ENCODE results near the gene MAML3. TPM values are rescaled to one million over a fixed set of nuclear protein-coding genes. Genes with fewer than 3 reads are reported as not detected.

Gene MAML3
- total and polyA plus RNA-seq, 2 experiments from 2014 or later: 1.7 to 6.5 TPM

- H3K4me2 ChIP-seq: no peak overlapping the region
- H4K20me1 ChIP-seq (replicated peaks; ENCODE audit: insufficient read depth): no peaks in the 10 kb centered on the region
- no peaks in the 10 kb centered on the region for H3K27me3 ChIP-seq (ENCODE audit: insufficient read depth)
- no peaks in the 10 kb centered on the region for H3K36me3 ChIP-seq (ENCODE audit: insufficient read depth)
- H3K4me1 Mint-ChIP-seq: peaks cover 23% of the 10 kb centered on the region
- no peak overlapping the region for H3K4me3 Mint-ChIP-seq
- H3K4me1 ChIP-seq (ENCODE audit: insufficient read depth): no peaks in the 10 kb centered on the region; the same call in 1 of the 2 replicates
- H3K4me3 ChIP-seq: no peak overlapping the region
- ATAC-seq: no peak
- H3K27me3 Mint-ChIP-seq (ENCODE audit: insufficient read depth, low read depth, poor library complexity): peaks cover 4% of the 10 kb centered on the region
- H3K9me3 Mint-ChIP-seq: no peaks in the 10 kb centered on the region
- no peak overlapping the region for H3K27ac Mint-ChIP-seq
- no peaks in the 10 kb centered on the region for H3K36me3 Mint-ChIP-seq (ENCODE audit: low read depth)
- TF ChIP-seq ZNF462 (CRISPR knock-in tag; IDR thresholded peaks at IDR 0.05): no peak
- no peaks in the 10 kb centered on the region for H3K79me2 ChIP-seq (replicated peaks; ENCODE audit: insufficient read depth)
- no peak for DNase-seq (ENCODE audit: low spot score)
- no peak overlapping the region for H3K27ac ChIP-seq (ENCODE audit: low read depth)
- no peak overlapping the region for H2AFZ ChIP-seq
- H3F3A ChIP-seq (replicated peaks; ENCODE audit: low read depth): no peaks in the 10 kb centered on the region
- H3K9me2 ChIP-seq (ENCODE audit: insufficient read depth): no peaks in the 10 kb centered on the region
Measured at GRCh38 chr4:139764182-139764581, 389.8 kb downstream of the MAML3 start.

- Mint-ChIP-seq H3K4me3 (no peak overlapping the region), H3K27ac (no peak overlapping the region), H3K36me3 (ENCODE audit: low read depth) (no peaks in the 10 kb centered on the region), H3K9me3 (no peaks in the 10 kb centered on the region), H3K4me1 (peaks cover 23% of the 10 kb centered on the region), H3K27me3 (ENCODE audit: insufficient read depth, low read depth, poor library complexity) (peaks cover 4% of the 10 kb centered on the region)
- ATAC-seq: no peak
- H3K4me2 ChIP-seq: no peak overlapping the region
- no peaks in the 10 kb centered on the region for H3F3A ChIP-seq (replicated peaks; ENCODE audit: low read depth)
- H3K36me3 ChIP-seq (ENCODE audit: insufficient read depth): no peaks in the 10 kb centered on the region
- no peaks in the 10 kb centered on the region for H4K20me1 ChIP-seq (replicated peaks; ENCODE audit: insufficient read depth)
- H2AFZ ChIP-seq: no peak overlapping the region
- H3K79me2 ChIP-seq (replicated peaks; ENCODE audit: insufficient read depth): no peaks in the 10 kb centered on the region
- no peak overlapping the region for H3K27ac ChIP-seq (ENCODE audit: low read depth)
- H3K4me3 ChIP-seq: no peak overlapping the region
- no peaks in the 10 kb centered on the region; the same call in 1 of the 2 replicates for H3K4me1 ChIP-seq (ENCODE audit: insufficient read depth)
- no peaks in the 10 kb centered on the region for H3K9me2 ChIP-seq (ENCODE audit: insufficient read depth)
- no peaks in the 10 kb centered on the region for H3K27me3 ChIP-seq (ENCODE audit: insufficient read depth)
- no peak for DNase-seq (ENCODE audit: low spot score)
- TF ChIP-seq CREB1 (CRISPR knock-in tag; IDR thresholded peaks at IDR 0.05; ENCODE audit: low read depth) (no peak), ETS1 (IDR thresholded peaks at IDR 0.05) (no peak), STAT1 (IDR thresholded peaks at IDR 0.05; ENCODE audit: unreplicated experiment) (no peak), ZNF331 (CRISPR knock-in tag; IDR thresholded peaks at IDR 0.05; ENCODE audit: low read depth) (no peak), POLR2AphosphoS5 (IDR thresholded peaks at IDR 0.05; ENCODE audit: low read depth) (no peak), REST (IDR thresholded peaks at IDR 0.05; ENCODE audit: unreplicated experiment) (no peak), ZNF114 (CRISPR knock-in tag; IDR thresholded peaks at IDR 0.05) (no peak), NANOG (IDR thresholded peaks at IDR 0.05; ENCODE audit: borderline replicate concordance) (no peak), JUNB (IDR thresholded peaks at IDR 0.05; ENCODE audit: unreplicated experiment) (no peak)
Measured at GRCh38 chr4:139763672-139764071, 390.3 kb downstream of the MAML3 start.
